ENCODE measurements around the gene PNKP. TPM values are rescaled to one million over a fixed set of nuclear protein-coding genes. Genes with fewer than 3 reads are reported as not detected.

PNKP gene
- total RNA-seq, 4 donors from 2014 or later, result 47.7 to 104 (median 77.7) TPM

- H3K36me3 ChIP-seq, result no peaks in the 10 kb centered on the region
- peak overlapping the region; percentile 96 to 100 for H3K27ac ChIP-seq
- intact Hi-C loops (cut with DNase I; ENCODE audit: low total_unique reads), result no loop called here
- TF ChIP-seq POLR2A (IDR thresholded peaks at IDR 0.05) (peak; percentile 43 to 61), CTCF (IDR thresholded peaks at IDR 0.05) (no peak)
- no peaks in the 10 kb centered on the region for H3K27me3 ChIP-seq
- peak; percentile 98 to 99 for DNase-seq
- peak overlapping the region; percentile 65 to 100 for H3K4me3 ChIP-seq
- no peaks in the 10 kb centered on the region for H3K9me3 ChIP-seq
- H3K4me1 ChIP-seq, result peaks cover 0 to 7% of the 10 kb centered on the region in 2 donors
Measured at GRCh38 chr19:49876422-49877019, 9.1 kb upstream of the PNKP start.

DNA sequence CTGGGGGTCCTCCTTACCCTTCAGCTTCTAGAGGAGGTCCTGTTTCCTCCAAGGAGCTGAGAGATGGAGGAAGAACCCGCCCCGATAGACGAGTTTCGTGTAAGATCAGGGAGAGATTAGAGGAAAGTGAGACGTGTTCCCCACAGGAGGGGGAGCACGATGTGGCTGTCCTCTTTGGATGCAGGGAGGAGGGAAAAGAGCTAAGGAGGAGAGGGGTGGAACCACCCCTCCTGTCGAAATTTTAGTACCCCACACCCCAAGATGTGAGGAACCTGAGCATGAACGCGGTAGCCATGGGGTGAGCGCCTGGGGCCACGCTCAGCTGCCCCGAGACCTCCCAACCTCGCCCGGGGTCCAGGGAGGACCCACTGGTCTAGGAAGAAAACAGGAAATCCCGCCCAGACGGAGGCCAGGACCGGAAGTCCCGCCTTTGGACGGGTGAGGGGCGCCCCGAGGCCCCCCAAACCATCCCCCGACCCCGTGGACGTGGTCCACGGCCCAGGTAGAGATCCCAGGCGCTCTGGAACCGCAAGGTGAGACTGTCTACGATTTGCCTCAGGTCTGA is 8.6 kb upstream of the PNKP start:
- DNase-seq, result peak; percentile 70 to 78
- Histone ChIP-seq H3K9me3 (no peaks in the 10 kb centered on the region), H3K27ac (peak overlapping the region; percentile 96 to 100), H3K4me3 (peak overlapping the region; percentile 63 to 100), H3K4me1 (peaks cover 0 to 7% of the 10 kb centered on the region in 2 donors), H3K36me3 (no peaks in the 10 kb centered on the region), H3K27me3 (no peaks in the 10 kb centered on the region)
- TF ChIP-seq CTCF (IDR thresholded peaks at IDR 0.05) (no peak), POLR2A (IDR thresholded peaks at IDR 0.05) (no peak)
- intact Hi-C loops (cut with DNase I; ENCODE audit: low total_unique reads), result no loop called here

- peaks cover 0 to 10% of the 10 kb centered on the region in 2 donors for H3K4me1 ChIP-seq
- H3K36me3 ChIP-seq, result no peaks in the 10 kb centered on the region
Measured at GRCh38 chr19:49875177-49875576, 7.8 kb upstream of the PNKP start.

DNA sequence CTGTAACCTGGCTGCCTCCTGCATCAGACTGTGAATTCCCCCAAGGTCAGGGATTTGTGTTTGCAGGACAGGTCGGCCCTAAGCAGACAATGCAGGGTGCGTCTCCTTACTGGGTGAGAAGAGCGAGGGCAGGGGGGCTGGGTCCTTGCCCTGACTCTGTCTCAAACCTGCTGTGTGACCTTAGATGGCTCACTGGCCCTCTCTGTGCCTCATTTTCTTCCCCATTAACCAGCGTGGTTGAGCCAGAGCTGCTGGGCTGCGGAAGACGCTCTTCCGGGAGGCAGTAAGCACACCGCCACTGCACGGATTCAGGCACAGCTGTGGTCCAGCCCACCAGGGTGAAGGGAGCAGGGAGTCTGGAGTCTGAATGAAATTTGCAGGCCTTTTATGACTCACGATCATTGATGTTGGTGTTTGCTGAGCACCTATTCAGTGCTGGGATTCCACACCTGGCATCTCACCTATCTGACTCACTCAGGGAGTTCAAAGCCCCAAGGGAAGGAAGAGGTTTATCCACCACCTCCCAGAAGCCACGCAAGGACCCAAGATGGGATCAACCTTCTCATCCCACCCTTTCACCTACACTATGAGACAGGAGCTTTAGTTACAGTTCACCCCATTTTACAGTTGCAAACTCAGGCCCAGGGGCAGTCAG is 7.3 kb upstream of the PNKP start:
- DNase-seq, result no peak
- Histone ChIP-seq H3K4me3 (no peak overlapping the region), H3K9me3 (no peaks in the 10 kb centered on the region), H3K4me1 (peaks cover 0 to 13% of the 10 kb centered on the region in 2 donors), H3K27ac (peak overlapping the region in 1 of 2 donors; percentile 100), H3K36me3 (no peaks in the 10 kb centered on the region), H3K27me3 (no peaks in the 10 kb centered on the region)
- TF ChIP-seq CTCF (IDR thresholded peaks at IDR 0.05) (no peak), POLR2A (IDR thresholded peaks at IDR 0.05) (no peak)
- intact Hi-C loops (cut with DNase I; ENCODE audit: low total_unique reads), result no loop called here

More at GRCh38 chr19:49875177-49875576, 7.8 kb upstream of the PNKP start:
- DNase-seq, result no peak
- Histone ChIP-seq H3K27me3 (no peaks in the 10 kb centered on the region), H3K9me3 (no peaks in the 10 kb centered on the region), H3K27ac (peak overlapping the region; percentile 96 to 100), H3K4me3 (peak overlapping the region in 1 of 2 donors; percentile 63)
- TF ChIP-seq POLR2A (IDR thresholded peaks at IDR 0.05) (no peak), CTCF (IDR thresholded peaks at IDR 0.05) (no peak)
- intact Hi-C loops (cut with DNase I; ENCODE audit: low total_unique reads), result no loop called here

GRCh38 chr19:49873834-49874233 is 6.5 kb upstream of the PNKP start:
- intact Hi-C loops (cut with DNase I; ENCODE audit: low total_unique reads), result no loop called here
- Histone ChIP-seq H3K9me3 (no peaks in the 10 kb centered on the region), H3K27me3 (no peaks in the 10 kb centered on the region), H3K4me1 (peaks cover 0 to 15% of the 10 kb centered on the region in 2 donors), H3K4me3 (no peak overlapping the region), H3K36me3 (no peaks in the 10 kb centered on the region), H3K27ac (no peak overlapping the region)
- DNase-seq, result no peak
- no peak for TF ChIP-seq CTCF (IDR thresholded peaks at IDR 0.05)
- no peak for TF ChIP-seq POLR2A (IDR thresholded peaks at IDR 0.05)
